Neural progenitor cell (in vitro differentiated cells): ENCODE results near the gene PIM3. TPM values are rescaled to one million over a fixed set of nuclear protein-coding genes. Genes with fewer than 3 reads are reported as not detected.
A peak's percentile ranks its signal among the peaks of the same experiment; 100 is the strongest.

Experiments
- DNase-seq: peaks from one replicate; pipeline ENCODE4 v3.0.0-alpha.2; 2016; ENCODE audit warnings: low spot score
- H2AFZ ChIP-seq: fragments of 200-600 bp; sonication (generic); replicated peaks from 2 replicates; pipeline ENCODE4 v1.6.1; 2016; ENCODE audit warnings: antibody characterized with exemption
- H3F3A ChIP-seq: fragments of 200-600 bp; sonication (generic); 2 replicates; pipeline ENCODE4 v1.6.1; 2016; ENCODE audit warnings: antibody characterized with exemption, low read depth
- H3K27ac ChIP-seq: fragments of 200-600 bp; sonication (generic); 2 replicates; pipeline ENCODE4 v1.5.1; 2016; ENCODE audit warnings: mild to moderate bottlenecking
- H3K27me3 ChIP-seq: fragments of 200-600 bp; sonication (generic); 2 replicates; pipeline ENCODE4 v1.6.1; 2016; ENCODE audit warnings: mild to moderate bottlenecking, moderate library complexity
- H3K36me3 ChIP-seq: fragments of 200-600 bp; sonication (generic); 2 replicates; pipeline ENCODE4 v1.5.1; 2016
- H3K4me1 ChIP-seq: fragments of 200-600 bp; sonication (generic); 2 replicates; pipeline ENCODE4 v1.6.1; 2016; ENCODE audit warnings: mixed run types
- H3K4me2 ChIP-seq: fragments of 200-600 bp; sonication (generic); 2 replicates; pipeline ENCODE4 v1.6.1; 2016
- H3K4me3 ChIP-seq: fragments of 200-600 bp; sonication (generic); 2 replicates; pipeline ENCODE4 v1.5.1; 2016
- H3K79me2 ChIP-seq: fragments of 200-600 bp; sonication (generic); 2 replicates; pipeline ENCODE4 v1.6.1; 2016; ENCODE audit warnings: low read depth
- H3K9ac ChIP-seq: fragments of 200-600 bp; sonication (generic); 2 replicates; pipeline ENCODE4 v1.6.1; 2016
- H3K9me3 ChIP-seq: fragments of 200-600 bp; sonication (generic); 2 replicates; pipeline ENCODE4 v1.5.1; 2016; ENCODE audit warnings: low read depth
- H4K20me1 ChIP-seq: fragments of 200-600 bp; sonication (generic); 2 replicates; pipeline ENCODE4 v1.6.1; 2016; ENCODE audit warnings: low read depth
- H3K27ac Mint-ChIP-seq: 3 replicates; pipeline ENCODE4 v1.8.0; 2021; ENCODE audit warnings: mixed read lengths
- H3K27me3 Mint-ChIP-seq: 2 replicates; pipeline ENCODE4 v1.8.0; 2022; ENCODE audit warnings: low read depth, mild to moderate bottlenecking, inconsistent platforms, moderate library complexity, mixed read lengths; ENCODE audit not compliant: insufficient read depth
- H3K36me3 Mint-ChIP-seq: 3 replicates; pipeline ENCODE4 v1.8.0; 2021; ENCODE audit warnings: mixed read lengths
- H3K4me1 Mint-ChIP-seq: 3 replicates; pipeline ENCODE4 v1.8.0; 2021; ENCODE audit warnings: mixed read lengths
- H3K4me3 Mint-ChIP-seq: 3 replicates; pipeline ENCODE4 v1.8.0; 2021; ENCODE audit warnings: mild to moderate bottlenecking, moderate library complexity, mixed read lengths
- H3K9me3 Mint-ChIP-seq: 3 replicates; pipeline ENCODE4 v1.8.0; 2020; ENCODE audit warnings: mixed read lengths
- CTCF ChIP-seq: fragments of 200-600 bp; sonication (generic); IDR thresholded peaks from 2 replicates; pipeline ENCODE4 v1.5.1; 2017; ENCODE audit warnings: antibody characterized with exemption, mild to moderate bottlenecking
- EZH2 ChIP-seq: fragments of 200-600 bp; sonication (generic); IDR thresholded peaks from 2 replicates; pipeline ENCODE4 v1.6.1; 2017; ENCODE audit warnings: antibody characterized with exemption, mild to moderate bottlenecking, moderate library complexity
- EZH2phosphoT487 ChIP-seq: fragments of 200-600 bp; sonication (generic); IDR thresholded peaks from 2 replicates; pipeline ENCODE4 v1.6.1; 2017; ENCODE audit warnings: antibody characterized with exemption
- total RNA-seq: library from RNA; depleted of rRNA; stranded (reverse); fragments of >200 nt; gene quantifications from 2 replicates; pipeline ENCODE4 v1.2.3, GENCODE V29; 2015; ENCODE audit warnings: low replicate concordance

PIM3 gene
- total RNA-seq, 1 donor from 2014 or later: 15.1 TPM

GRCh38 chr22:49924113-49924833, 36.3 kb upstream of the PIM3 start:
- no peaks in the 10 kb centered on the region for H3K4me1 ChIP-seq
- no peak overlapping the region for H3K4me3 Mint-ChIP-seq
- H3K36me3 Mint-ChIP-seq: peaks cover 4% of the 10 kb centered on the region
- no peaks in the 10 kb centered on the region for H3K36me3 ChIP-seq
- no peak overlapping the region for H2AFZ ChIP-seq
- H3K9me3 ChIP-seq: no peaks in the 10 kb centered on the region
- no peak overlapping the region for H3K27ac ChIP-seq
- TF ChIP-seq CTCF (no peak), EZH2 (no peak), EZH2phosphoT487 (no peak)
- H3F3A ChIP-seq: peaks cover 9% of the 10 kb centered on the region
- H3K27me3 ChIP-seq: peaks cover 15% of the 10 kb centered on the region
- peaks cover 8% of the 10 kb centered on the region for H3K27me3 Mint-ChIP-seq
- H3K4me3 ChIP-seq: no peak overlapping the region
- no peaks in the 10 kb centered on the region for H4K20me1 ChIP-seq
- no peak overlapping the region for H3K4me2 ChIP-seq
- H3K4me1 Mint-ChIP-seq: peaks cover 25% of the 10 kb centered on the region
- H3K9ac ChIP-seq: no peak overlapping the region
- no peaks in the 10 kb centered on the region for H3K9me3 Mint-ChIP-seq
- H3K79me2 ChIP-seq: no peaks in the 10 kb centered on the region
- DNase-seq: no peak
- no peak overlapping the region for H3K27ac Mint-ChIP-seq

DNA sequence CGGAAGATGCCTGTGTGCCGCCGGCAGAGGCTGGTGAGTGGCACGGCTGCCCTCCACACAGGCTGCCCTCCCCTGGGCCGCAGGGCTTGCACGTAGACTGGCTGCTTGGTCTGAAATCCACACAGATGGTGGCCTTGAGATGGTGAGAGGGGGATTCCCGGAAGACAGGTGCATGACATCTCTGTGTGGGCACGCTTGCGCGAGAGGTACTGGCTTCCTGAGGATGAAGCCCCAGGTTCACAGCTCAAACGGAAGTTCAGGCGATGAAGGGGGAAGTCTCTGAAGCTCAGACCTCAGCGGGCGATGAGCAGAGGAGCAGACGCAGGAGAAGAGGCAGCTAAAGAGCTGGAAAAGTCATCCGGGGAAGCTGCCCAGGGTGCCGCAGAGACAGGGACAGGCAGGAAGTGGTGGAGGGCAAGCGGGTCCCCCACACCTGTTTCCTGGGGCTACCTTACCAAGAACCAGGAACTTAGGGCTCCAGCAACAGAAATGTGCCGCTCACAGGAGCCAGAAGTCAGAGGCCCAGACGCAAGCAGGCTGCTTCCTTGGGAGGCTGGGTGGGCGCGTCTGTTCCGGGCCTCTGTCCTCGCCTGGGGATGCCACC, 34.9 kb upstream of the PIM3 start:
- H3K27ac ChIP-seq: no peak overlapping the region
- no peak overlapping the region for H3K4me2 ChIP-seq
- H3K9ac ChIP-seq: no peak overlapping the region
- H3K27ac Mint-ChIP-seq: no peak overlapping the region
- no peak for DNase-seq
- H3K79me2 ChIP-seq: no peaks in the 10 kb centered on the region
- H3K36me3 Mint-ChIP-seq: peaks cover 4% of the 10 kb centered on the region
- H3K27me3 Mint-ChIP-seq: peaks cover 8% of the 10 kb centered on the region
- no peaks in the 10 kb centered on the region for H4K20me1 ChIP-seq
- H3K27me3 ChIP-seq: peaks cover 25% of the 10 kb centered on the region
- no peak for TF ChIP-seq EZH2
- TF ChIP-seq EZH2phosphoT487: no peak
- no peak for TF ChIP-seq CTCF
- H3K4me3 ChIP-seq: no peak overlapping the region
- H3F3A ChIP-seq: peaks cover 9% of the 10 kb centered on the region
- no peaks in the 10 kb centered on the region for H3K9me3 Mint-ChIP-seq
- H3K4me3 Mint-ChIP-seq: no peak overlapping the region
- no peak overlapping the region for H2AFZ ChIP-seq
- no peaks in the 10 kb centered on the region for H3K9me3 ChIP-seq
- H3K4me1 ChIP-seq: no peaks in the 10 kb centered on the region
- H3K36me3 ChIP-seq: no peaks in the 10 kb centered on the region
- peaks cover 17% of the 10 kb centered on the region for H3K4me1 Mint-ChIP-seq

- Mint-ChIP-seq H3K27me3 (peaks cover 12% of the 10 kb centered on the region), H3K4me3 (peak overlapping the region; percentile 59), H3K36me3 (peaks cover 2% of the 10 kb centered on the region), H3K27ac (peak overlapping the region; percentile 40), H3K4me1 (peaks cover 21% of the 10 kb centered on the region), H3K9me3 (no peaks in the 10 kb centered on the region)
- H3K9ac ChIP-seq: no peak overlapping the region
- H3K4me3 ChIP-seq: no peak overlapping the region
- H3K27ac ChIP-seq: no peak overlapping the region
- H3K79me2 ChIP-seq: no peaks in the 10 kb centered on the region
- H3K4me2 ChIP-seq: no peak overlapping the region
- no peaks in the 10 kb centered on the region for H3K9me3 ChIP-seq
- no peak for TF ChIP-seq CTCF
- TF ChIP-seq EZH2phosphoT487: no peak
- TF ChIP-seq EZH2: no peak
- no peaks in the 10 kb centered on the region for H3K36me3 ChIP-seq
- peaks cover 34% of the 10 kb centered on the region for H3K27me3 ChIP-seq
- H4K20me1 ChIP-seq: no peaks in the 10 kb centered on the region
- H2AFZ ChIP-seq: no peak overlapping the region
- H3F3A ChIP-seq: peaks cover 9% of the 10 kb centered on the region
- no peak for DNase-seq
- no peaks in the 10 kb centered on the region for H3K4me1 ChIP-seq
Measured at GRCh38 chr22:49926916-49927315, 33.7 kb upstream of the PIM3 start.
